Neural crest cell (in vitro differentiated cells): ENCODE data around the gene SFMBT1. TPM values are rescaled to one million over a fixed set of nuclear protein-coding genes. Genes with fewer than 3 reads are reported as not detected.

Experiments used
- DNase-seq: peaks from one replicate; pipeline ENCODE4 v3.0.0; 2021; ENCODE audit warnings: low read depth, mixed read lengths, low spot score
- H3K27ac Mint-ChIP-seq: one replicate; pipeline ENCODE4 v1.8.0; 2021; ENCODE audit warnings: mild to moderate bottlenecking, mixed read lengths; ENCODE audit not compliant: unreplicated experiment
- H3K27me3 Mint-ChIP-seq: 2 replicates; pipeline ENCODE4 v1.8.0; 2021; ENCODE audit warnings: low read depth, mild to moderate bottlenecking, mixed read lengths
- H3K36me3 Mint-ChIP-seq: 2 replicates; pipeline ENCODE4 v1.8.0; 2021; ENCODE audit warnings: low read depth, mild to moderate bottlenecking, mixed read lengths
- H3K4me1 Mint-ChIP-seq: 2 replicates; pipeline ENCODE4 v1.8.0; 2021; ENCODE audit warnings: mixed read lengths
- H3K4me3 Mint-ChIP-seq: one replicate; pipeline ENCODE4 v1.8.0; 2021; ENCODE audit warnings: mild to moderate bottlenecking, mixed read lengths
- H3K9me3 Mint-ChIP-seq: 2 replicates; pipeline ENCODE4 v1.8.0; 2021; ENCODE audit warnings: mixed read lengths
- total RNA-seq: library from RNA; stranded (reverse); gene quantifications from 2 replicates; pipeline ENCODE4 v1.2.1, GENCODE V29; 2021
- TF ChIP-seq, protein P1 (sequence below): fragments of 200-600 bp; sonication (generic); conservative IDR thresholded peaks from 2 replicates; pipeline ENCODE4 v1.5.0; 2021; ENCODE audit warnings: antibody characterized with exemption, mild to moderate bottlenecking

The SFMBT1 gene
- total RNA-seq, 1 donor from 2014 or later, result 19.8 TPM

DNA sequence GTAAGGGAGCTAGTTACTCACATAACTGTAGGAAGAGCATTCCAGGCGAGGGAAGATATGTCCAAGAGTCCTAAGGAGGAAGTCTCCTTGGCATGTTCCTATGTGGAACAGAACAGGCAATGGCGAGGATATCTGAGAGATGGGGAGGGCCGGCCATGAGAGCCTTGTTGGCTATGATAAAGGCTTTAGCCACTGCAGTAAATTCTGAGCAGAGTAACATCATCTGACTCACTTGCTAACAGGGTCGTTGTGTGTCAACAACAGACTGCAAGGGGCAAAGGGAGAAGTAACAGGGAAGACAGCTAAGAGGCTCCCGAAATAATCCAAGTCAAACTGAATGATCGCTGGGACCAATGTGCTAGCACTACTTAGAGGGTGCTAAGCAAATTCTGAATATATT, 21.6 kb downstream of the SFMBT1 start:
- Mint-ChIP-seq H3K27me3 (no peaks in the 10 kb centered on the region), H3K4me3 (no peak overlapping the region), H3K9me3 (no peaks in the 10 kb centered on the region), H3K36me3 (no peaks in the 10 kb centered on the region), H3K27ac (no peak overlapping the region), H3K4me1 (peaks cover 25% of the 10 kb centered on the region)
- TF ChIP-seq, protein P1, sequence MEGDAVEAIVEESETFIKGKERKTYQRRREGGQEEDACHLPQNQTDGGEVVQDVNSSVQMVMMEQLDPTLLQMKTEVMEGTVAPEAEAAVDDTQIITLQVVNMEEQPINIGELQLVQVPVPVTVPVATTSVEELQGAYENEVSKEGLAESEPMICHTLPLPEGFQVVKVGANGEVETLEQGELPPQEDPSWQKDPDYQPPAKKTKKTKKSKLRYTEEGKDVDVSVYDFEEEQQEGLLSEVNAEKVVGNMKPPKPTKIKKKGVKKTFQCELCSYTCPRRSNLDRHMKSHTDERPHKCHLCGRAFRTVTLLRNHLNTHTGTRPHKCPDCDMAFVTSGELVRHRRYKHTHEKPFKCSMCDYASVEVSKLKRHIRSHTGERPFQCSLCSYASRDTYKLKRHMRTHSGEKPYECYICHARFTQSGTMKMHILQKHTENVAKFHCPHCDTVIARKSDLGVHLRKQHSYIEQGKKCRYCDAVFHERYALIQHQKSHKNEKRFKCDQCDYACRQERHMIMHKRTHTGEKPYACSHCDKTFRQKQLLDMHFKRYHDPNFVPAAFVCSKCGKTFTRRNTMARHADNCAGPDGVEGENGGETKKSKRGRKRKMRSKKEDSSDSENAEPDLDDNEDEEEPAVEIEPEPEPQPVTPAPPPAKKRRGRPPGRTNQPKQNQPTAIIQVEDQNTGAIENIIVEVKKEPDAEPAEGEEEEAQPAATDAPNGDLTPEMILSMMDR, result no peak
- no peak for DNase-seq

DNA sequence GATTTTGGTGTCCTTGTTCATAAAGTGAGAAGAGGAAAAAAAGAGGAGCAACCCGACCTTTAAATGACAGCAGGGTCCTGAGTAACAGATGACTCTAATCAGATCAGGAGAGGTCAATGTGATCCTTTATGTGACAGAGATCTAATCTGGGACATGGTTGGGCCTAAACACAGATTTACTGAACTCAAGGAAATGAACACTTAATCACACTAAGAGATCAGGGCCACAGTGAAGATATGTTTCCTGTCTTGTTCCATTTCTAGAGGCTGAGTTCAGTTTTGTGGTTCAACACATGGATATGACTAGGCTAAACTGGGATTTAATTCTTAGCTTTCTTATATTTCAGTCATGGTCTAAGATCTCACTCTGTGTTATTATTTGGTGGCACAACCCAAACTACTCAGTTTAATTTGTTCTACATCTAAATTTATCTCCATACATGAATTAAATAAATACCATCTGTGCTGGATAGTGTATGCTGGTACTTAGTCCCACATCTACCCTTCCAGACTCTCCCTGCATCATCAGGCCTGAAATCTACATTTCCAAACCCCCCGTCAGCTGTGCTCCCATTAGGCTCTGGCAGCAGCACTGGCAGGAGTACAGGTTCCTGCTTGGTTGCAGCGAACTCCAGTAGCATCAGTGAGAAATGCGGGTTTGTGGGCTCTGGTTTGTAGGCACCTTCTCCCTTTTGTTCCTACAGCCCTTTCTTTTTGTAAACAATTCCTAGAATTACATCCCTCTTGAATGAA, 22.6 kb downstream of the SFMBT1 start:
- TF ChIP-seq, protein P1, result no peak
- peaks cover 31% of the 10 kb centered on the region for H3K4me1 Mint-ChIP-seq
- no peaks in the 10 kb centered on the region for H3K27me3 Mint-ChIP-seq
- DNase-seq, result no peak
- H3K9me3 Mint-ChIP-seq, result no peaks in the 10 kb centered on the region
- H3K4me3 Mint-ChIP-seq, result no peak overlapping the region
- no peak overlapping the region for H3K27ac Mint-ChIP-seq
- H3K36me3 Mint-ChIP-seq, result no peaks in the 10 kb centered on the region

DNA sequence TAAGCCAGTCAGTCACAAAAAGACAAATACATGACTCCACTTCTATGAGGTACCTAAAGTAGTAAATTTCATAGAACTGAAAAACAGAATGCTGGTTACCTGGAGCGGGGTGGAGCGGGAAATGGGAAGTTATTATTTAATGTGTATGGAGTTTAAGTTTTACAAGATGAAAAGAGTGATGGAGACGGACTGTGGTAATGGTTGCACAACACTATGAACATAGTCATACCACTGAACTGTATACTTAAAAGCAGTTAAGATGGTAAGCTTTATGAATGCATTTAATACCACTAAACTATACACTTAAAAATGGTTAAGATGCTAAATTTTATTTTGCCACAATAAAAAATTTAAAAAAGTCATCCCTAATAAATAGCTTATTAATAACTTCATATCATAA, 23.2 kb downstream of the SFMBT1 start:
- Mint-ChIP-seq H3K36me3 (no peaks in the 10 kb centered on the region), H3K4me3 (no peak overlapping the region), H3K27me3 (no peaks in the 10 kb centered on the region), H3K9me3 (no peaks in the 10 kb centered on the region), H3K4me1 (peaks cover 27% of the 10 kb centered on the region), H3K27ac (no peak overlapping the region)
- TF ChIP-seq, protein P1, result no peak
- no peak for DNase-seq

DNA sequence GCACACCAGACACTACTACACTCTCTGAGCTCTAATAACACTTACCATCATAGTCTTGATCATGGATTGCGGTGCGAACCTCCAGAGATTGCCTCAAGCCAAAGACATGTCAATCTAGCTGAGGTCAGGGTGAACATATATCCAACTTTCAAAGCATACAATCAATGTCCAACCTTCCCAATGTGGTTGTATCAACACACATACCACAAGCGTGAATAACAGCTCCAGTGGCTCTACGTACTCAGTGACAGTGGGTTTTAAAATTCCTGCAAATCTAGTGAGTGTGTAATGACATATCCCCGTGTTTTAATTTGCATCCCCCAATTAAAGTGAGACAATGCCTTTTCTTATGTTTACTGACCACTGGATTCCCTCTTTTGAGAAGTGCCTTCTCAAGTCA, 29.6 kb downstream of the SFMBT1 start:
- H3K36me3 Mint-ChIP-seq, result no peaks in the 10 kb centered on the region

DNA sequence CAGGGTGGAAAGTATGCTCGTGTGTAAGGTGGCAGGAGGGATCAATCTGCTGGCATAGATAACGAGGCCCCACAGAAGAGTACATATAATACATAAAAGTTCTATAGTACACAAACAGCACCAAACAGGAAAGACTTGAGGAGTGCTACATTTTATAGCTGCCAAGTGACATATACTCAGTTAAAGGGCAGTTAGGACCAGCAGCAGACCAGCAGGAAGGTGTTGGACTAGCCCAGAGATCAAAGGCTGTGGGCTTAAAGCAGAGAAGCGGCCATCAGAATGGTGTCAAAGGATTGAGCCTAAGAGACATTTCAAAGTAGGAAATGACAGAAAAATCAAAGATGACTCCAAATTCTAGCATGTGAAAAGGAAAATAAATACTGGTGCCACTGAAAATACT, 34.5 kb downstream of the SFMBT1 start:
- peaks cover 15% of the 10 kb centered on the region for H3K4me1 Mint-ChIP-seq
- no peaks in the 10 kb centered on the region for H3K36me3 Mint-ChIP-seq
- no peak overlapping the region for H3K27ac Mint-ChIP-seq
- no peaks in the 10 kb centered on the region for H3K9me3 Mint-ChIP-seq
- no peak for DNase-seq
- no peaks in the 10 kb centered on the region for H3K27me3 Mint-ChIP-seq
- TF ChIP-seq, protein P1, result no peak
- no peak overlapping the region for H3K4me3 Mint-ChIP-seq

More for the DNA sequence above, 29.6 kb downstream of the SFMBT1 start:
- Mint-ChIP-seq H3K4me3 (no peak overlapping the region), H3K27ac (no peak overlapping the region), H3K9me3 (no peaks in the 10 kb centered on the region), H3K4me1 (peaks cover 15% of the 10 kb centered on the region), H3K27me3 (no peaks in the 10 kb centered on the region)
- no peak for DNase-seq
- TF ChIP-seq, protein P1, result no peak
